Stimulated activated CD4-positive, alpha-beta T cell treated with anti-CD3 and anti-CD28 coated beads, Interleukin-2, amount 100 ng/mL, for 4 hours (primary cell): ENCODE measurements around the gene OR1F1.
"Not testable (repeated sequence)": the region's sequence is repeated elsewhere in the genome, so short reads cannot be mapped to it uniquely, and the experiment has no call there.

Source experiments
- DNase-seq: peaks from one replicate; pipeline ENCODE4 v3.0.0-alpha.2; 2020; ENCODE audit warnings: low read depth

Gene OR1F1

DNA sequence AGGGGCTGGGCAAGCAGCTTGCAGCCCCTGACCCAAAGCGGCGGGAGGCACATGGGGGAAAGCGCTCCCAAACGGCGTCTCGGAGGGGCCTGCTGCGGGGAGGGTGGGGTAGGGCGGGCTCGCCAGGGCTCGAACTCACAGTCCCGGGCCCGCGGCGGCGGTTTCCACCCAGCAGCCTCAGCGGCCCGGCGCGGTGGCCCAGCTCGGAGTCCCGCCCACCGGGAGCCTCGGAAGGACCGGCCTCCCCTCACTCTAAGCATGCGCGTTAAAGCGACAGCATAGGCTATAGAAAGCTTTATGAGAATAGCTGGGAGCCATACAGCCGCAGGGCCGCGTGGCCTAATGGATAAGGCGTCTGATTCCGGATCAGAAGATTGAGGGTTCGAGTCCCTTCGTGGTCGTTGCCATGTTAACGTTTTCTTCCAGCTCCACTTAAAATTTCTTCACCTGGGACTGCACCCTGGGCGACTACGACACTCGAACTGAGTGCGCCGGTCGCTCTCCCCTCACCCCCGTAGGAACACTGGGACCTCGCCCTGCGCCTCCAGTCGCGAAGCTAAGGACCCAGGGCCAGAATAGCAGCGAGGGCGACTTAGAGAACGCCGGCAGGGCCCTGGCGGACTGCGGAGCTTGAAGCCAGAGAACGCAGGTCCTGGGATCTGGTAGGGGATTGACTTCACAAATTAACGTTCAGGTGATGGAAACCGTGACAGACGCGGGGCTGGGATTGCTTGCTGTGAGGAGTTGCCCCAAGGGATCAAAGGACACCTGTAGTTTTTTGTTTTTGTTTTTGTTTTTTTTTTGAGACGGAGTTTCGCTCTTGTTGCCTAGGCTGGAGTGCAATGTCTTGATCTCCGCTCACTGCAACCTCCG lies 37.4 kb upstream of the OR1F1 start:
- DNase-seq, result peak; percentile 94

DNA sequence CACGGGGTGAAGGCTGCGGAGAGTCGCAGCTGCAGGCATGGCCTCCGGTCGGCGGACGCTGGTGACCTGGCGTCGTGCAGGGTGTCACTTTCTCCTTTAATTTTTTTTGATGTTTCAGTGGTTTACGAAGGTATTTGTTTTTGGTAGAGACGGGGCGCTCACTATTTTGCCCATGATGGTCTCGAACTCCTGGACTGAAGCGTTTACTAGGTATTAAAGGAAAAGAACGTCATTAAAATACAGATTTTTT lies 36.1 kb upstream of the OR1F1 start:
- DNase-seq, result no peak

DNA sequence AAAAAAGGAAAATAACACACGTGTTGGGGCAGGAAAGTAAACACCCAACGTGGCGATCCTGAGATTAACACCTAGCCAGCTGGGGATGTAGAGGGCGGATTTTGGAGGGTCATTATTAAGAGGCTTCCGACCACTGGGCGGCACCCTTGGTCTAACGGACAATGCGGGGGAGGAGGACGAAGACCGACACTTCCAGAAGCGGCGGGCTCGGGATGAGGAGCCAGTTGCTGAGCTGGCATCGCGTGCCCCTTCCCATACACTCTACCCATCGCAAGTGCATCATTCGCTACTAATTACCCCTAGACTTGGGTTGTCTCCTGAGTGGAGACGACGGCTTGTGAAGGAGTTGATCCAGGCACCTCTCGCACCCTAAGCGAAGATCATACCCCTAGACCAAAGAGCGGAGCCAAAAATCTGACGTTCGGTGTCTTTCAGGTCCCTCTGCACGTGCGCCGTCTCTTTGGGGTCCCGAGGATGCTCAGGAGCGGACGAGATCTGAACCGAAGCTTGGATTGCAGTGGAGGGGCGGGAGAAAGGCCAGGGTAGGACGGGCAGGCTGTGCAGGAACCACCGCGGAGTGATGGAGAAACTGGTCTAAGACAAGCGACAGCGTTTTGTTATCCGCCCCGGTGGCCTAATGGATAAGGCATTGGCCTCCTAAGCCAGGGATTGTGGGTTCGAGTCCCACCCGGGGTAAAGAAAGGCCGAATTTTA lies 35.6 kb upstream of the OR1F1 start:
- DNase-seq, result peak; percentile 69

DNA sequence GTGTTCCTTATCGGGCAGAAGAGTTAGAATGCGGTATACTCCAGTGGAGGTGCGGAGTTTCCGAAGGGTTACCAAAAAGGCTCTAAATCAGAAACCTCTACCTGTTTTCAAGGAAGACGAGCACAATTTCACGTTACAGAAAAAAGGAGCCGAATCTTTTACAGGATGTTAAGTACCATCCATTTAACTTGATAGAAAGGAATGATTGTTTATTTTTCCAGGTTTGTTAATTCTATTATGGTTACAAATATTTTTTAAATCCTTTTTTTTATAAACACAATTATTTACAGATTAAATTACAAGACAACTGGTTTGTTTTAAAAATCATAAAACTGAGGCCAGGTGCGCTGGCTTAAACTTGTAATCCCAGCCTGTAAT lies 35.0 kb upstream of the OR1F1 start:
- no peak for DNase-seq

DNA sequence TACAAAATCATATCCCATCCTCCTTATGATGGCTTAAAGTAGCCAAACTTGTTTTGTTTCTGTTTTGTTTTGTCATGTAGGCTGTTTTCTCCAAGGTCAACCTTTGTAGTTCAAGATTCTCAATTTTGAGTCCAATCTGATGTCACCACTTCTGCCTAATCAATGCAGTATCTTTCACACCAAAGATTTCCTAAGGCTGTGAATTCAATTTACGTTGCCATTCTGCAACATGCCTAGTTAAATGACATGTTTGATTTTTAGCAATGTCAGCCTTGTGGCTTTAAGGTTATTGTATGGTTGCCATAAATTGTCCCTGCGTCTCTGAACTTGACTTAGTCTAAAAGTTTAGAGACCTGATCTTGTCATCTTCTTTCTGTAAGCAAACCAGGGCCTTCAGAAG lies 32.8 kb upstream of the OR1F1 start:
- no peak for DNase-seq

DNA sequence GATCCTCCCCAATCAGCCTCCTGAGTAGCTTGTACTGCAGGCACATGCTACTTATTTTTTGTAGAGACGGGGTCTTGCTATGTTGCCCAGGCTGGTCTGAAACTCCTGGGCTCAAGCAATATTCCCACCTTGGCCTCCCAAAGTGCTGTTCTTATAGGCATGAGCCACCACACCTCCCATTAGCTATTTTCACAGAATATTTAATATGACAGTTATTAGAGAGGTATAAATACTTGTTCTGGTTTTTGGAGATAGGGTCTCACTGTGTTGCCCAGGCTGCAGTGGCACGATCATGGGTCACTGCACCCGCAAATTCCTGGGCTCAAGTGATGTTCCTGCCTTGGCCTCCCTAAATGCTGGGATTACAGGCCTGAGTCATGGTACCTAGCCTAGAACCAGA lies 32.0 kb upstream of the OR1F1 start:
- no peak for DNase-seq

DNA sequence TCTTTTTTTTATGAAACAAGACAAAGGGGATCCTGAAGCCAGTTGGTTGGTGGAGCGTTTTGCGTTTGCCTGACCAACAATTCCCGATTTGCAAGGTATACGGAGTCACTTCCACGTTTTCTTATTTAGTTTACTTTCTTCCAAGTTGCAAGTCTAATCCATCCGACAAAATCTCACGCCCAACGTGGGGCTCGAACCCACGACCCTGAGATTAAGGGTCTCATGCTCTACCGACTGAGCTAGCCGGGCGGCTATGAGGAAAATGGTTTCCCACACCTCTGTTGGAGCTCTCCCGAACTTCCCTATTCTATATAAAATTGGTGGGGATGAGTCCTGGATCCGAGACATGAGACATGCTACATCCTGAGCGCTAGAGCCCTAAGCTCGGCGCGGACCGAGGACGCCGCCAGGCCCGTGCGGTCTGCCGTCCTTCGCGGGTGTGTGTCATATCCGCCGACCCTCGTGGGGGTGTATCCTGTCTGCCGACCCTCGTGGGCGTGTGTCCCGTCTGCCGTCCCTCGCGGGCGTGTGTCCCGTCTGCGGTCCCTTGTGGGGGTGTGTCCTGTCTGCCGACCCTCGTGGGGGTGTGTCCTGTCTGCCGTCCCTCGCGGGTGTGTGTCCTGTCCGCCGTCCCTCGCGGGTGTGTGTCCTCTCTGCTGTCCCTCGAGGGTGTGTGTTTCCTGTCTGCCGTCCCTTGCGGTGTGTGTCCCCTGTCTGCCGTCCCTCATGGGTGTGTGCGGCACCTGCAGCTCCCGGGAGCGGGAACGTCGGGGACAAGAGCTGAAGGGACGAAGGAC lies 30.6 kb upstream of the OR1F1 start:
- no peak for DNase-seq

DNA sequence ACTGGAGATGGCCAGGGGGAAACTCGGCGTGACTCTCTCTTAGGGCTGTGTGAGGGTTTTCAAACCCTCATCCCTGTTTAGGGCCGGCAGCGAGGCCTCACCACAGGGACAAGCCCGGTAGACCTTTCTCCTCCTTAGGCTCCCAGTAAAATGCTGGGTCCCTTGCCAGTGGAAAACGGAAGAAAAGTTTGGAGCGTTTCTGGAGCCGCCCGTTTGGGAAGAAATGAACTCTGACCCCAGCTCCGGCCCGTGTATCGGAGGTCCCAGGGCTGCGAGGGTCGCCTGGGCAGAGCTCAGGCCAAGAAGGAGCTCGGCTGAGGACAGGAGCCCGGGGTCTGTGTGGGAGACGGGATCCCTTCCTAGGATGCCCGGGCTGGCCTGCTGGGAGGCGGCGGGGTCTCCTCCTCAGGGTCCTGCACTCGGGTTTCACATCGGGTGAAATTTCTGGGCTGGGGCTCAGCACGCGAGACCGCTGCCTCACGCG lies 29.9 kb upstream of the OR1F1 start:
- DNase-seq, result no peak

DNA sequence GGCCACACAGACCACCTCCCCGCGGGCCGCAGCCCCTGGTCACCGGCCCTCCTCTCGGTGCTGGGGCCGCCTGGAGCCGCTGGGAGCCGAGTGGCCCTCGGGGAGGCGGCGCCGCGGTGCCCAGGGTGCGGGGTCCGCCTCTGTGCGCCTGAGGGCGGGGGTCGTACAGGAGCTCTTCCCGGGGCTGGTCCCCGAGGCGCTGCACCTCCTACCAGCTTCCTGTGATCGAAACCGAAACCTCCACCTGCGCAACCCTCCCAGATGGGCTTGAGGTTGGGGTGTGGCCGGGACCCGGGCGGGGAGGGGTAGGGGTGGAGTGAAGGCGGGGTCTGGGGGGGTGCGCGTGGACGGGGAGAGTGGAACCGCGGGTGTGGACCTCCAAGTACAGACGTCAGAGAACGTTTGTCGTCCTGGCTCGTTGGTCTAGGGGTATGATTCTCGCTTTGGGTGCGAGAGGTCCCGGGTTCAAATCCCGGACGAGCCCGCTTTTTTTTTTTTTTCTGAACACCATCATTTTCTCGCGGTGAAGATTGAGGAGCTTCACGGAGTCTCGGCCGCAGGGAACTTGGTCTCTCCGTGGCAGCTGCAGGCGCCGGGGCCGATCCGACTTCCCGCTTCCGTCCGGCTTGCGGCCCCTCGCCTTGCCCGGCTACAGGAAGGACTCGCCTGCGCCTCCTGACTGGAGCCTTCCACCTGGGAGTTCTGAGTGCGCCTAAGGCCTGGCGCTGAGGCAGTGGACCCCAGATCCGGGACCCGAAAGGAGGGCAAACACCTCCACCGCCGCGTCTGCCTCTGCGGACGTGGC lies 29.3 kb upstream of the OR1F1 start:
- peak; percentile 92 for DNase-seq

DNA sequence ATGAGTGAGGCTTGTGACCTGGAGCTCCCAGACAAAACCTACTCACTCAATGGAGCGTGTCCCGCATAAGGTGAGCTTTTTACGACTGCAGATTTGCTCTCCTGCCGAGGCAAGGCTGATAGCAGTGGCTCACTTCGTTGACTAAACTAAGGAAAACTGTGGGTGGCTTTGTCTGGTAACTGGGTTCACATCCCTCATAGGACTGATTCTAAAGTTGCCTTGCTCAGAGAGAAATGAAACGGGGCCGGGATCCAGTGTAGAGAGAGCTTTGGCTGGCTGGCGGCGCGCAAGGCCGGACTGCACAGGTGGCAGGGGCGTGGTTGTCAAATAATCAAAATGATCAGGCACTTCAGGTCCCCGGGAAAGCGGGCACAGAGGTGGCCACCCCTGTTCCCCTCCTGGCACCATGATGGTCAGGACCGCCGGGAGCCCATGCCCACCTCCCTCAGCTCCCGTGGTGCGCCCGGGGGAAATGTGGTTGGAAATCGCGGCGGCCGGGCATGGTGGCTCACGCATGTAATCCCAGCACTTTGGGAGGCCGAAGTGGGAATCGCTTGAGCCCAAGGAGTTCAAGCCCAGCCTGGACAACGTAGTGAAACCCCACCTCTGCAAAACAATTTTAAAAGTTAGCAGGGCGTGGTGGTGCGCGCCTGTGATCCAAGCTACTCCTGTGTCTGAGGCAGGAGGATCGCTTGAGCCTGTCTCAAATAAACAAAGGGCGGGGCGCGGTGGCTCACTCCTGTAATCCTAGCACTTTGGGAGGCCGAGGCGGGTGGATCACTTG lies 26.6 kb upstream of the OR1F1 start:
- no peak for DNase-seq

DNA sequence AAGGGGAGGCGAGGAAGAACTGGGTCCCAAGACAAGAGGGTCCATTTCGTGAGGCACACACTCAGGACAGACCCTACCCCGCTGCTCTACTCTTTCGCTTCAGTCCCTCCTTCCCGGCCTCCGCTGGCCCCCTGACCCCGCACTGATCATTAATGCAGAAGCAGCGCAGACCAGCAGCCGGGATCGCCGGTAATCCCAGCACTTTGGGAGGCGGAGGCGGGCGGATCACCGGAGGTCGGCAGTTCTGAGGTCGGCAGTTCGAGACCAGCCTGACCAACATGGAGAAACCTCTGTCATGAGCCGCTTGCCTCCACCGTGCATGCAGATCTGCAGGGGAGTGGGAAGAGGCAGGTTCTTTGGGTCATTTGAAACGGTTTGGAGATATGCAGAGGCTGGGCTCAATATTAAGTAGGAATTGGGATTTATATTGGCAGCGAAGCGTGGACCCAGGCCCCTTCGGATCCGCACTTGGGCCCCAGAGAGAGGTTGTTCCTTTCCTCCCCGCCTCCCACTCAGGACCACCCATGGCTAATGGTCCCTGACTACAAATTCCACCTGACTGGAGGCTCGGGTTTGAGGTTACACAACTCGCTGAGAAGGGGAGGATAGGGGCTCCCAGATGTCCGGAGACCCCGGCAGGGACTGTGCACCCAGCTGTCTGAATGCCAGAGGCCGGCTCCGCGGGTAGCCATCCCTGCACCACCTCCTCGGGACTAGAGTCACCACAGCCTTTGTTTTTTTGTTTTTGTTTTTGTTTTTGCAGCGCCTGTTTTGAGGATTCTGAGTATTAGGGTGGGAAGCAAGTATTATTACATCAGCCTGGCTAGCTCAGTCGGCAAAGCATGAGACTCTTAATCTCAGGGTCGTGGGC lies 23.6 kb upstream of the OR1F1 start:
- no peak for DNase-seq

DNA sequence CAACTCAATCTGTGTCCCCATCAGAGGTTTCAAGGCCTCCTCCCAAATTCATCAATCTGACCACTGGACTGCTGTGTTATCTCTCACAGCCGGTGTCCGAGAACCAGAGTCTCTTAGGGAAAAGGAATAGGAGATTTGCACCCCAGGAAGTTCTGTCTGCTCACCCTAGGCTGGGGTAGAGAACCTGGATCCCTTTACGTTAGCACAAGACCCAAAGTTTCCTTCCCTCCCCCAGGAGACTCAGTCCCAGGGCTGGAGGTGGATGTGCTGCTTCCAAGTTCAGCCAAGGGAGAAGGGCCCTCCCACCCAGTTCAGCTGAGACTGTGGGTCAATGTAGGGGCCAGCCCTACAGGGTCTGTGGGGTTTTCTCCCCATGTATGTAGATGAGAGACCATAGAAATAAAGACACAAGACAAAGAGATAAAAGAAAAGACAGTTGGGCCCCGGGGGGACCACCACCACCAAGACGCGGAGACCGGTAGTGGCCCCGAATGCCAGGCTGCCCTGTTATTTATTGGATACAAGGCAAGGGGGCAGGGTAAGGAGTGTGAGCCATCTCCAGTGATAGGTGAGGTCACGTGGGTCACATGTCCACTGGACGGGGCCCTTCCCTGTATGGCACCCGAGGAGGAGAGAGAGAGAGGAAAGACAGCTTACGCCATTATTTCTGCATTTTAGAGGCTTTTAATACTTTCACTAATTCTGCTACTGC lies 22.7 kb upstream of the OR1F1 start:
- no peak for DNase-seq

DNA sequence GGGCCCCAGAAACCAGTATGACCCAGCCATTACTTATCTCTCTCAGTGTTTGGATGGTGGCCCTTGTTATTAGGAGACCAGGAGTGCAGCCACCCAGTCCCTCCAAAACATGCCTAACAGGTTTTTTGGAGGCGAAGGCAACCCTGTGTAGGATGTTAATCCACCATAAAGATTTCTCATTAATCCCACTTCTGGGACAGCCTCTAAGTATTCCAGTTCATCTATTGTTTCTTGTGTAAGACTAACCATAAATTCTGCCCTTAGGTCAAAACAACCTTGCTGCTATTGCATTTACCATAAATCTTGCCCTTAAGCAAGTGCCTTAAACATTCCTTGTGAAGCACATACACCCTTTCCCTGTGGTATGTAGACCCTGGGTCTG lies 21.5 kb upstream of the OR1F1 start:
- DNase-seq, result no peak

DNA sequence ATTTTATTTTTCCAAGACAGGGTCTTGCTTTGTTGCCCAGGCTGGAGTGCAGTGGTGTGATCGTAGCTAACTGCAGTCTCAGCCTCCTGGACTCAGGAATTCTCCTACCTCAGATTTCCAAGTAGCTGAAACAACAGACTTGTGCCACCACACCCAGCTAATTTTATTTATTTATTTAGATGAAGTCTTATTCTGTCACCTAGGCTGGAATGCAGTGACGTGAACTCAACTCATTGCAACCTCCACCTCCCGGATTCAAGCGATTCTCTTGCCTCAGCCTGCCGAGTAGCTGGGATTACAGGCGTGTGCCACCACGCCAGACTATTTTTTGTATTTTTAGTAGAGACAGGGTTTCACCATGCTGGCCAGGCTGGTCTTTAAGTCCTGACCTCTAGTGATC lies 19.3 kb upstream of the OR1F1 start:
- DNase-seq, result not testable (repeated sequence)

DNA sequence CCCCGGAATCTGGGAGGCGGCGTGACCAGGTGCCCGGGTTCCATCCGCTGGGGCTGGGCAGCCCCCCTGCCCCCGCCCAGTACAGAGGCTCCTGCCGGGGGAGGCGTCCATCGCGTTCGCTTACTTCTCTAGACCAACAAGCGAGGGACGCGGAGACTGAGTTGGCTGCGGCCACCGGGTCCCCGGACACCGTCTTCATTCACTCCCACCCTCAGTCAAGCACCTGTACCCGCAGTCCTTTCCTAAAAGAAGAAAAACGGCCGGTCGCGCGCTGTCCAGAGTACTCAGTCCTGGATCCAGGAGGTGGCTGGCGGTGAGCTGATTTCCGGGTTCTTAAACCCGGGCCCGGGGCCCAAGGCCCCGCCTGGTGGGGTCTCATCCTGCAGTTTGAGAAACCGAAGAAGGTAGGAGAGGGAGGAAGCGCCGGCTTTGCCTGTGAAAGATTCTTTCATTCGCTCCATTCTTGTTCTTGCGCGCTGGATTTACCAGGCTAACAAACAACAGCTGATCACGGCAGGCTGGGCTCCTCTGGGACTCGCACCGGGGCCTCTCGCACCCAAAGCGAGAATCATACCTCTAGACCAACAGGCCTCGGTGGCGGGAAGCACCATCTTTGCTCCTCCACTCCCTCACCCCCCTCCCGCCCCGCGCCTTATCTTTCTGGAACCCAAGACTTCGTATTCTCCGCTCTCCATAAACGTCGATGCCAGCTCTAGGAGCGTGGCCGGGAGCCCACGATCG lies 17.4 kb upstream of the OR1F1 start:
- no peak for DNase-seq

DNA sequence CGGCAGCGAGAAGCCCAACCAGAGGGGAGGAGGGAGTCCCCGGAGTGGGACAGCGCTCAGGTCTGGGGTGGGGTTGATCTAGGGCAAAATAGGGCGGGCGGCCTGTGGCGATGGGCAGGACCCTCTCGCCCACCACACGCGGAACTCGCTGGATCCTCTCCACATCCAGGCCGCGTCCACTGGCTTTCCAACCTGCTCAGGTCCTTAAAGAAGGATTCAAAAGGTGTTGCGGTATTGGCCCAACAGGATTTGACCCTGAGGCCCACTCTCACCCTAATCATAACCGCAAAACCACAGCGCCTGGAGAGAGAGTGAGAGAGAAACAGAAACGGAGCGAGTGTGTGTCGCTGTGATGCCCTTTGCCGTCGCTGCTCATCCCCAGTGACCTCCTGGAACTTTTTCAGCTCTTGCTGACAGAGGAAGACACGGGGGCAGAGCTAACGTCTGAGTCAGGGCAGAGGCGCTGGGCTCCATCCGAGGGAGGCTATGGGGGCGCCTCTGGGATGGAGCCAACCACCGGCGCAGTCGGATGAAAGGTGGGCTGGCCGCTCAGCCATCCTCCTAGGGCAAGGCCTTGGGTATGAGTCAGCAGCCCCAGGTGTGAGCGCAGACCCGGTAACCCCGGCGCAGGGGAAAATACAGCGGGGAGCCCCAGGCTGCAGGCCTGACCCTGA lies 16.7 kb upstream of the OR1F1 start:
- DNase-seq, result peak; percentile 67

DNA sequence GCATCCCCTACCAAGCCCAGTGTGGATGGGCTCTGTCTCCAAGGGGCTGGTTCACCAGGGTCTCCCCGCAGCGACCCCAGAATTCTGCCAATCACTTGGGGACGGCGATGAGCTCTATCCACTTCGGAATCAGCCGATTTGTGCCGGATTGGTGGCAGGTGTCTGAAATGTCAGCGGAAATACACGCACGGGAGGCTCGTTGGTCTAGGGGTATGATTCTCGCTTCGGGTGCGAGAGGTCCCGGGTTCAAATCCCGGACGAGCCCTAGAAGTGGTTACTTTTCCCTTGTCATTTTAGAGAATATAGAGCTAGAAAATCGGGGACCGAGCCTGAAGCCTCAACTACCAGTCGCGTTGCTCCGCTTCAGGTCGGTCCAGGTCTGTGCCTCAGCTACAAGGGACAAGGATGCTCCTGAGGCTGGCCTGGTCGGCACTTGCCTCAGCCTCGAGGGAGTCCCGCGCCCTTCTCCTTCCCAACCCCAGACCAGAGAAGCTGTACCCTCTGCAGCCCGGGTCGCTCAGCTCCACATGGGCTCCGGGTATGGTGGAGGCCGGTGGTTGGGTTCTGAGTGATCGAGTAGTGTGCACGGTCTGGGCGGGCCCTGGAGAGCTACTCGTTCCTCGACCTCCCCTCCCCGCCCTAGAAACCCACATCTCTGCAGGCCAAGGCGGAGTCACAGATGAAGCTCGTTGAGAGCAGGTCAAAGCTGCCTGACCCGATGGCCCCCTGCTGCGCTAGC lies 16.0 kb upstream of the OR1F1 start:
- no peak for DNase-seq
